Endodermal cell (in vitro differentiated cells): Measurements from ENCODE around the gene DYNC2H1. TPM values are rescaled to one million over a fixed set of nuclear protein-coding genes. Genes with fewer than 3 reads are reported as not detected.

Source experiments
- DNase-seq: peaks from one replicate; pipeline ENCODE4 v3.0.0-alpha.2; 2017
- H3K27ac ChIP-seq: 2 replicates; pipeline ENCODE4 v1.5.1; 2013; ENCODE audit warnings: mild to moderate bottlenecking, low read depth, low read length, moderate library complexity
- H3K27me3 ChIP-seq: 2 replicates; pipeline ENCODE4 v1.6.1; 2013; ENCODE audit warnings: mild to moderate bottlenecking, low read length, moderate library complexity; ENCODE audit not compliant: insufficient read depth, control insufficient read depth, poor library complexity, severe bottlenecking
- H3K36me3 ChIP-seq: 2 replicates; pipeline ENCODE4 v1.7.0; 2013; ENCODE audit warnings: mild to moderate bottlenecking, low read length, moderate library complexity; ENCODE audit not compliant: control insufficient read depth, insufficient read depth
- H3K4me1 ChIP-seq: one replicate; pipeline ENCODE4 v1.7.0; 2013; ENCODE audit warnings: low read length; ENCODE audit not compliant: control insufficient read depth, insufficient read depth
- H3K4me3 ChIP-seq: 2 replicates; pipeline ENCODE4 v1.5.1; 2013; ENCODE audit warnings: mild to moderate bottlenecking, low read length, moderate library complexity
- H3K9ac ChIP-seq: 2 replicates; pipeline ENCODE4 v1.6.1; 2013; ENCODE audit warnings: mild to moderate bottlenecking, low read length, moderate library complexity; ENCODE audit not compliant: poor library complexity, severe bottlenecking; ENCODE audit errors: extremely low read depth
- H3K9me3 ChIP-seq: 2 replicates; pipeline ENCODE4 v1.6.1; 2013; ENCODE audit warnings: mild to moderate bottlenecking, low read length, moderate library complexity; ENCODE audit not compliant: control insufficient read depth
- H3K27ac Mint-ChIP-seq: 2 replicates; pipeline ENCODE4 v1.8.0; 2020; ENCODE audit warnings: mixed read lengths
- H3K27me3 Mint-ChIP-seq: 2 replicates; pipeline ENCODE4 v1.8.0; 2021; ENCODE audit warnings: mild to moderate bottlenecking, mixed read lengths; ENCODE audit not compliant: insufficient read depth
- H3K36me3 Mint-ChIP-seq: 2 replicates; pipeline ENCODE4 v1.8.0; 2020; ENCODE audit warnings: low read depth, mixed read lengths
- H3K4me1 Mint-ChIP-seq: 2 replicates; pipeline ENCODE4 v1.8.0; 2020; ENCODE audit warnings: mixed read lengths
- H3K4me3 Mint-ChIP-seq: 2 replicates; pipeline ENCODE4 v1.8.0; 2020; ENCODE audit warnings: mild to moderate bottlenecking, moderate library complexity, mixed read lengths
- H3K9me3 Mint-ChIP-seq: 2 replicates; pipeline ENCODE4 v1.8.0; 2020; ENCODE audit warnings: mild to moderate bottlenecking, mixed read lengths
- WGBS, 2 experiments: methylation state at CpG; one replicate each; pipeline versions ENCODE4 v1.1.5 to v1.1.7; 2013; ENCODE audit warnings: missing lambda C conversion rate in 2 of 2, mixed read lengths in 1 of 2; ENCODE audit not compliant: insufficient coverage in 1 of 2, insufficient read length in 1 of 2; 5-methylcytosine and 5-hydroxymethylcytosine counted together
- total RNA-seq, 2 donors: library from RNA; stranded (reverse); fragmentation: NEBNext Ultra II Directional in 1 of 2; extraction: Animal tissue kit (Norgen Biotek cat#: 25700) in 1 of 2; gene quantifications; 2 replicates in 1 of 2; 3 replicates in 1 of 2; pipeline ENCODE4 v1.2.1, GENCODE V29; 2021
- TF ChIP-seq, protein P1 (sequence below): fragments of 200-600 bp; sonication (generic); conservative IDR thresholded peaks from 2 replicates; pipeline ENCODE4 v1.5.0; 2021; ENCODE audit warnings: antibody characterized with exemption, mild to moderate bottlenecking

DYNC2H1 gene
- total RNA-seq, 2 donors from 2014 or later: 21.1 to 31.9 TPM

GRCh38 chr11:103210543-103210942 lies 101.3 kb downstream of the DYNC2H1 start:
- H3K27ac ChIP-seq: no peak overlapping the region
- no peak overlapping the region for H3K9ac ChIP-seq
- H3K4me1 Mint-ChIP-seq: no peaks in the 10 kb centered on the region
- no peak overlapping the region for H3K27ac Mint-ChIP-seq
- H3K4me3 Mint-ChIP-seq: no peak overlapping the region
- TF ChIP-seq, protein P1, sequence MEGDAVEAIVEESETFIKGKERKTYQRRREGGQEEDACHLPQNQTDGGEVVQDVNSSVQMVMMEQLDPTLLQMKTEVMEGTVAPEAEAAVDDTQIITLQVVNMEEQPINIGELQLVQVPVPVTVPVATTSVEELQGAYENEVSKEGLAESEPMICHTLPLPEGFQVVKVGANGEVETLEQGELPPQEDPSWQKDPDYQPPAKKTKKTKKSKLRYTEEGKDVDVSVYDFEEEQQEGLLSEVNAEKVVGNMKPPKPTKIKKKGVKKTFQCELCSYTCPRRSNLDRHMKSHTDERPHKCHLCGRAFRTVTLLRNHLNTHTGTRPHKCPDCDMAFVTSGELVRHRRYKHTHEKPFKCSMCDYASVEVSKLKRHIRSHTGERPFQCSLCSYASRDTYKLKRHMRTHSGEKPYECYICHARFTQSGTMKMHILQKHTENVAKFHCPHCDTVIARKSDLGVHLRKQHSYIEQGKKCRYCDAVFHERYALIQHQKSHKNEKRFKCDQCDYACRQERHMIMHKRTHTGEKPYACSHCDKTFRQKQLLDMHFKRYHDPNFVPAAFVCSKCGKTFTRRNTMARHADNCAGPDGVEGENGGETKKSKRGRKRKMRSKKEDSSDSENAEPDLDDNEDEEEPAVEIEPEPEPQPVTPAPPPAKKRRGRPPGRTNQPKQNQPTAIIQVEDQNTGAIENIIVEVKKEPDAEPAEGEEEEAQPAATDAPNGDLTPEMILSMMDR: no peak
- H3K36me3 Mint-ChIP-seq: no peaks in the 10 kb centered on the region
- no peak overlapping the region for H3K4me3 ChIP-seq
- peaks cover 11% of the 10 kb centered on the region for H3K36me3 ChIP-seq
- H3K9me3 ChIP-seq: no peaks in the 10 kb centered on the region
- H3K27me3 ChIP-seq: no peaks in the 10 kb centered on the region
- DNase-seq: no peak
- no peaks in the 10 kb centered on the region for H3K27me3 Mint-ChIP-seq
- no peaks in the 10 kb centered on the region for H3K4me1 ChIP-seq
- WGBS, 2 experiments: 86 to 87% methylated on average over 1 of the region's 1 CpG
- H3K9me3 Mint-ChIP-seq: no peaks in the 10 kb centered on the region

- no peaks in the 10 kb centered on the region for H3K27me3 Mint-ChIP-seq
- H3K36me3 ChIP-seq: peaks cover 12% of the 10 kb centered on the region
- H3K27me3 ChIP-seq: no peaks in the 10 kb centered on the region
- DNase-seq: no peak
- WGBS, 2 experiments: 100% methylated on average over 1 of the region's 1 CpG; no CpG with 5 or more reads in 1 of the 2 experiments
- H3K9me3 ChIP-seq: no peaks in the 10 kb centered on the region
- H3K4me1 Mint-ChIP-seq: no peaks in the 10 kb centered on the region
- H3K4me3 Mint-ChIP-seq: no peak overlapping the region
- H3K27ac Mint-ChIP-seq: no peak overlapping the region
- no peak overlapping the region for H3K27ac ChIP-seq
- TF ChIP-seq, protein P1: no peak
- no peaks in the 10 kb centered on the region for H3K9me3 Mint-ChIP-seq
- no peaks in the 10 kb centered on the region for H3K36me3 Mint-ChIP-seq
- no peak overlapping the region for H3K9ac ChIP-seq
- H3K4me3 ChIP-seq: no peak overlapping the region
- no peaks in the 10 kb centered on the region for H3K4me1 ChIP-seq
These were observed 106.6 kb downstream of the DYNC2H1 start for GRCh38 chr11:103215812-103216211.

- H3K4me3 Mint-ChIP-seq: no peak overlapping the region
- no peak overlapping the region for H3K27ac Mint-ChIP-seq
- no peaks in the 10 kb centered on the region for H3K27me3 Mint-ChIP-seq
- TF ChIP-seq, protein P1: no peak
- Histone ChIP-seq H3K27me3 (no peaks in the 10 kb centered on the region), H3K9me3 (no peaks in the 10 kb centered on the region), H3K4me1 (no peaks in the 10 kb centered on the region), H3K9ac (no peak overlapping the region), H3K27ac (no peak overlapping the region), H3K4me3 (no peak overlapping the region), H3K36me3 (peaks cover 15% of the 10 kb centered on the region)
- H3K9me3 Mint-ChIP-seq: no peaks in the 10 kb centered on the region
- DNase-seq: no peak
- peaks cover 16% of the 10 kb centered on the region for H3K36me3 Mint-ChIP-seq
- no peaks in the 10 kb centered on the region for H3K4me1 Mint-ChIP-seq
- 100% methylated on average over 1 of the region's 1 CpG; no CpG with 5 or more reads in 1 of the 2 experiments for WGBS, 2 experiments
These were observed 110.9 kb downstream of the DYNC2H1 start for GRCh38 chr11:103220133-103220532.
